HG03025 (cell line): ENCODE results near the gene CDCA5.

ENCODE experiments used
- ATAC-seq: cut with Tn5 transposase; IDR thresholded peaks from one replicate; pipeline ENCODE4 v1.9.1; 2021; ENCODE audit warnings: mild to moderate bottlenecking, moderate library complexity; ENCODE audit not compliant: unreplicated experiment, low FRiP score

CDCA5 gene

GRCh38 chr11:65053827-65054508 is 29.9 kb downstream of the CDCA5 start:
- ATAC-seq, result no peak

GRCh38 chr11:65051398-65051858 is 32.4 kb downstream of the CDCA5 start:
- no peak for ATAC-seq

- no peak for ATAC-seq
Measured at GRCh38 chr11:65047581-65048422, 36.0 kb downstream of the CDCA5 start.

- ATAC-seq, result no peak
Measured at GRCh38 chr11:65045728-65046127, 38.1 kb downstream of the CDCA5 start.

- ATAC-seq, result no peak
Measured at GRCh38 chr11:65045061-65045460, 38.8 kb downstream of the CDCA5 start.

GRCh38 chr11:65043881-65044501 is 39.8 kb downstream of the CDCA5 start:
- no peak for ATAC-seq

- ATAC-seq, result no peak
Measured at GRCh38 chr11:65042891-65043290, 40.9 kb downstream of the CDCA5 start.

GRCh38 chr11:65040847-65041622 is 42.8 kb downstream of the CDCA5 start, which contains the start of gene SAC3D1:
Gene SAC3D1, plus strand, starts transcription at chr11:65041210. Its CDS starts 83 bp downstream, at chr11:65041293.
- ATAC-seq, result peak; percentile 82

GRCh38 chr11:65040520-65040846 is 43.4 kb downstream of the CDCA5 start:
- no peak for ATAC-seq

- no peak for ATAC-seq
Measured at GRCh38 chr11:65036931-65037330, 46.9 kb downstream of the CDCA5 start.

- ATAC-seq, result no peak
Measured at GRCh38 chr11:65035579-65035978, 48.3 kb downstream of the CDCA5 start.

- ATAC-seq, result no peak
Measured at GRCh38 chr11:65034423-65034822, 49.4 kb downstream of the CDCA5 start.

- no peak for ATAC-seq
Measured at GRCh38 chr11:65032216-65032615, 51.6 kb downstream of the CDCA5 start.
